ENCODE data around the gene PLSCR1. TPM values are rescaled to one million over a fixed set of nuclear protein-coding genes. Genes with fewer than 3 reads are reported as not detected.
"Not testable (repeated sequence)": the region's sequence is repeated elsewhere in the genome, so short reads cannot be mapped to it uniquely, and the experiment has no call there.

The PLSCR1 gene
- total RNA-seq, 1 experiment from 2014 or later, result 48.9 TPM

DNA sequence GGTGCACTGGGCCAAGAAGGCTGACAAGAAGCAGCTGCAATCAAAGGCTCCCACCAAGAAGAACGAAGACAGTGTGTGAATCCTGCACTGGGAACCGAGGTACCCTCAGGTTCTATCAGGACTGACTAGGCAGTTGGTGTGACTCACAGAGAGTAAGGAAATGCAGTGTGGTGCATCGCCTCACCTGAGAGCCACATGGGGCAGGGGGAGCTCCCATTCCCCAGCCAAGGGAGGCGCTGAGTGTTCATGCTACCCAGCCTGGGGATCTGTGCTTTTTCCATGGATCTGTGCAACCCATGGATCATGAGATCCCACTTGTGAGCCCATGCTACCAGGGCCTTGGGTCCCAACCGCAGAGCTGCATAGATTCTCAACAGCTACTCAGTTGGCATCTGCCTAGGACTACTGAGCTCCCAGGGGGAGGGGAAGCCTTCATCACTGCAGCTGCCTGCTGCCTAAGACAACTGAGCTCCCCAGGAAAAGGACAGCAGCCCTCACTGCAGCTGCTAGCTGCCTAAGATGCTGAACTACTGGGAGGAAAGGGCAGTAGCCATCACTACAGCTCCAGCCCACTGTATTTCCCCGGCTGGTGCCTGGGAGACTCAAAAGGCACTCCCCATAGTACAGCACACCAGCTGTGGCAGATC, 68.2 kb downstream of the PLSCR1 start:
- H2AK5ac ChIP-seq (ENCODE audit: insufficient read length, low read length), result no peak overlapping the region
- no peaks in the 10 kb centered on the region for H3K27me3 ChIP-seq (ENCODE audit: insufficient read depth, low read length)
- no CpG with 5 or more reads among the region's 6 CpGs for WGBS (ENCODE audit: extremely low coverage, insufficient read length, low lambda C conversion rate)
- no peak overlapping the region for H2BK5ac ChIP-seq (ENCODE audit: insufficient read length, low read length)
- no peaks in the 10 kb centered on the region for H3K79me1 ChIP-seq (ENCODE audit: insufficient read depth, low read depth, low read length, poor library complexity, severe bottlenecking)
- no peak overlapping the region for H3K23ac ChIP-seq (ENCODE audit: insufficient read length, low read depth, low read length)
- H3K4me3 Mint-ChIP-seq, result no peak overlapping the region
- H3K9me3 ChIP-seq (ENCODE audit: control insufficient read depth, low read depth, low read length), result no peaks in the 10 kb centered on the region
- H3K27ac ChIP-seq (ENCODE audit: insufficient read length, low read depth, low read length), result no peak overlapping the region
- no peak overlapping the region for H3K4me2 ChIP-seq (ENCODE audit: insufficient read depth, insufficient read length, low read length)
- no peak overlapping the region for H2BK12ac ChIP-seq (ENCODE audit: insufficient read length, low read depth, low read length)
- H4K20me1 ChIP-seq (ENCODE audit: control insufficient read depth, insufficient read depth, insufficient read length), result no peaks in the 10 kb centered on the region
- no peak overlapping the region for H3T11ph ChIP-seq (ENCODE audit: low read length)
- H3K56ac ChIP-seq (ENCODE audit: insufficient read length, low read depth, low read length), result no peak overlapping the region
- no peaks in the 10 kb centered on the region for H3K79me2 ChIP-seq (ENCODE audit: insufficient read depth, low read length)
- no peaks in the 10 kb centered on the region for H3K23me2 ChIP-seq (ENCODE audit: insufficient read length, low read depth, low read length, poor library complexity, severe bottlenecking)
- TF ChIP-seq, protein P1, sequence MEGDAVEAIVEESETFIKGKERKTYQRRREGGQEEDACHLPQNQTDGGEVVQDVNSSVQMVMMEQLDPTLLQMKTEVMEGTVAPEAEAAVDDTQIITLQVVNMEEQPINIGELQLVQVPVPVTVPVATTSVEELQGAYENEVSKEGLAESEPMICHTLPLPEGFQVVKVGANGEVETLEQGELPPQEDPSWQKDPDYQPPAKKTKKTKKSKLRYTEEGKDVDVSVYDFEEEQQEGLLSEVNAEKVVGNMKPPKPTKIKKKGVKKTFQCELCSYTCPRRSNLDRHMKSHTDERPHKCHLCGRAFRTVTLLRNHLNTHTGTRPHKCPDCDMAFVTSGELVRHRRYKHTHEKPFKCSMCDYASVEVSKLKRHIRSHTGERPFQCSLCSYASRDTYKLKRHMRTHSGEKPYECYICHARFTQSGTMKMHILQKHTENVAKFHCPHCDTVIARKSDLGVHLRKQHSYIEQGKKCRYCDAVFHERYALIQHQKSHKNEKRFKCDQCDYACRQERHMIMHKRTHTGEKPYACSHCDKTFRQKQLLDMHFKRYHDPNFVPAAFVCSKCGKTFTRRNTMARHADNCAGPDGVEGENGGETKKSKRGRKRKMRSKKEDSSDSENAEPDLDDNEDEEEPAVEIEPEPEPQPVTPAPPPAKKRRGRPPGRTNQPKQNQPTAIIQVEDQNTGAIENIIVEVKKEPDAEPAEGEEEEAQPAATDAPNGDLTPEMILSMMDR (conservative IDR thresholded peaks at IDR 0.05), result no peak
- H4K5ac ChIP-seq (ENCODE audit: insufficient read length, low read depth, low read length), result no peak overlapping the region
- peaks cover 2 to 14% (median 4%) of the 10 kb centered on the region in 3 experiments; a peak in 5 of 7 replicates for H3K36me3 Mint-ChIP-seq (ENCODE audit: insufficient read depth in 1 of 3, low read depth in 3 of 3)
- H3K18ac ChIP-seq (ENCODE audit: insufficient read length, low read depth, low read length), result no peak overlapping the region
- no peak overlapping the region for H3K4ac ChIP-seq (ENCODE audit: low read depth, low read length)
- H2BK20ac ChIP-seq (ENCODE audit: low read depth, low read length, poor library complexity, severe bottlenecking), result no peak overlapping the region
- no peak overlapping the region for H2BK120ac ChIP-seq (ENCODE audit: low read depth, low read length, poor library complexity, severe bottlenecking)
- no peak for DNase-seq
- no peaks in the 10 kb centered on the region for H3K4me1 ChIP-seq (ENCODE audit: insufficient read depth, low read length)
- H3K27ac Mint-ChIP-seq, result no peak overlapping the region
- no peaks in the 10 kb centered on the region for H3K27me3 Mint-ChIP-seq (ENCODE audit: low read depth)
- no peak overlapping the region for H3K14ac ChIP-seq (ENCODE audit: insufficient read depth, low read length)
- H4K8ac ChIP-seq (replicated peaks; ENCODE audit: insufficient read length, low read depth, low read length), result no peak overlapping the region
- H2BK15ac ChIP-seq (ENCODE audit: low read depth, low read length), result no peak overlapping the region
- H3K9me3 Mint-ChIP-seq, result peaks cover 8 to 18% of the 10 kb centered on the region in 2 experiments
- H3K4me1 Mint-ChIP-seq, result no peaks in the 10 kb centered on the region
- H2AFZ ChIP-seq (ENCODE audit: low read length), result no peak overlapping the region
- H4K91ac ChIP-seq (ENCODE audit: insufficient read length, low read depth, low read length), result no peak overlapping the region
- H3K9ac ChIP-seq (ENCODE audit: extremely low read depth, insufficient read length, low read length), result no peak overlapping the region

DNA sequence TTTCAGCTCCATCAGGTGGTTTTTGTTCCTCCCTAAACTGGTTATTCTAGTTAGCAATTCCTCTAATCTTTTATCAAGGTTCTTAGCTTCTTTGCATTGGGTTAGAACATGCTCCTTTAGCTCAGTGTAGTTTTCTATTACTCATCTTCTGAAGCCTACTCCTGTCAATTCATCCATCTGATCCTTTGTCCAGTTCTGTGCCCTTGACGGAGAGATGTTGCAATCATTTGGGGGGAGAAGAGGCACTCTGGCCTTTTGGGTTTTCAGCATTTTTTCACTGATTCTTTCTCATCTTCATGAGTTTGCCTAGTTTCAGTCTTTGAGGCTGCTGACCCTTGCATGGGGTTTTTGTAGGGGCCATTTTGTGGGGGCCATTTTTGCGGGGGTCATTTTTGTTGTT, 69.4 kb downstream of the PLSCR1 start:
- H3K23ac ChIP-seq (ENCODE audit: insufficient read length, low read depth, low read length); H3K4ac ChIP-seq (ENCODE audit: low read depth, low read length); H2BK15ac ChIP-seq (ENCODE audit: low read depth, low read length); H2AK5ac ChIP-seq (ENCODE audit: insufficient read length, low read length); H2BK20ac ChIP-seq (ENCODE audit: low read depth, low read length, poor library complexity, severe bottlenecking); H3K4me1 ChIP-seq (ENCODE audit: insufficient read depth, low read length); H3K18ac ChIP-seq (ENCODE audit: insufficient read length, low read depth, low read length); H4K8ac ChIP-seq (replicated peaks; ENCODE audit: insufficient read length, low read depth, low read length); H2BK5ac ChIP-seq (ENCODE audit: insufficient read length, low read length); H2AFZ ChIP-seq (ENCODE audit: low read length); H3K9me3 ChIP-seq (ENCODE audit: control insufficient read depth, low read depth, low read length); H3K79me1 ChIP-seq (ENCODE audit: insufficient read depth, low read depth, low read length, poor library complexity, severe bottlenecking); H3K9ac ChIP-seq (ENCODE audit: extremely low read depth, insufficient read length, low read length); H3K4me1 Mint-ChIP-seq; H3K27me3 ChIP-seq (ENCODE audit: insufficient read depth, low read length); H3K27me3 Mint-ChIP-seq (ENCODE audit: low read depth); H3K79me2 ChIP-seq (ENCODE audit: insufficient read depth, low read length); H3K27ac ChIP-seq (ENCODE audit: insufficient read length, low read depth, low read length); H2BK12ac ChIP-seq (ENCODE audit: insufficient read length, low read depth, low read length); H3K56ac ChIP-seq (ENCODE audit: insufficient read length, low read depth, low read length); H3K4me3 Mint-ChIP-seq; H4K5ac ChIP-seq (ENCODE audit: insufficient read length, low read depth, low read length); H2BK120ac ChIP-seq (ENCODE audit: low read depth, low read length, poor library complexity, severe bottlenecking); H4K91ac ChIP-seq (ENCODE audit: insufficient read length, low read depth, low read length); DNase-seq; H3T11ph ChIP-seq (ENCODE audit: low read length); H3K4me2 ChIP-seq (ENCODE audit: insufficient read depth, insufficient read length, low read length); H3K14ac ChIP-seq (ENCODE audit: insufficient read depth, low read length); H3K23me2 ChIP-seq (ENCODE audit: insufficient read length, low read depth, low read length, poor library complexity, severe bottlenecking); H4K20me1 ChIP-seq (ENCODE audit: control insufficient read depth, insufficient read depth, insufficient read length); H3K27ac Mint-ChIP-seq: not testable (repeated sequence)
- H3K9me3 Mint-ChIP-seq, result peaks cover 5 to 11% of the 10 kb centered on the region in 2 experiments
- no CpG with 5 or more reads among the region's 2 CpGs for WGBS (ENCODE audit: extremely low coverage, insufficient read length, low lambda C conversion rate)
- peaks cover 2 to 10% (median 4%) of the 10 kb centered on the region in 3 experiments; a peak in 4 of 7 replicates for H3K36me3 Mint-ChIP-seq (ENCODE audit: insufficient read depth in 1 of 3, low read depth in 3 of 3)

All from H9 (cell line).